Mucosa of descending colon (tissue), 3 donors: ENCODE data around the gene UBQLN4. TPM values are rescaled to one million over a fixed set of nuclear protein-coding genes. Genes with fewer than 3 reads are reported as not detected.

Experiments
- ATAC-seq: fragments of 200-7000 bp; cut with Tn5 transposase; one replicate; pipeline ENCODE4 v1.9.1; 2020; ENCODE audit warnings: mild to moderate bottlenecking, moderate library complexity
- DNase-seq, 3 donors: peaks; one replicate each; pipeline ENCODE4 v3.0.0-alpha.2; 2020
- H3K36me3 ChIP-seq: fragments of 200-600 bp; one replicate; pipeline ENCODE4 v1.8.0; 2021; ENCODE audit warnings: low read depth, mild to moderate bottlenecking
- H3K4me1 ChIP-seq: fragments of 200-600 bp; one replicate; pipeline ENCODE4 v1.8.0; 2021; ENCODE audit warnings: low read depth, mild to moderate bottlenecking
- H3K4me3 ChIP-seq: fragments of 200-600 bp; one replicate; pipeline ENCODE4 v1.8.0; 2021; ENCODE audit warnings: mild to moderate bottlenecking
- H3K9me3 ChIP-seq: fragments of 200-600 bp; one replicate; pipeline ENCODE4 v1.8.0; 2021; ENCODE audit warnings: mild to moderate bottlenecking
- intact Hi-C, 2 donors: fragments of 100-400 bp; cut with DNase I in 1 of 2; cut with micrococcal nuclease in 1 of 2; formaldehyde crosslinking; loops; one replicate each; pipeline versions ENCODE4 v1.11.0 to v1.11.1; 2022; cut with DNase I, micrococcal nuclease
- total RNA-seq, 3 donors: library from RNA; stranded (reverse); fragmentation: NEBNext Ultra II Directional in 2 of 3; extraction: Animal tissue kit (Norgen Biotek cat#: 25700) in 2 of 3; gene quantifications; one replicate each; pipeline versions ENCODE4 v1.2.1 to v1.2.4, GENCODE V29; 2021 to 2023
- TF ChIP-seq, protein P1 (sequence below): fragments of 200-600 bp; IDR thresholded peaks from one replicate; pipeline ENCODE4 v1.8.0; 2022; ENCODE audit warnings: antibody characterized with exemption, mild to moderate bottlenecking
- donor health status: DM: no; HTN: no; CAD: no; lungs with moderate emphysema.
- donor health status: DM: no; HTN: no; CAD: no.
- donor health status: DM: no; HTN: yes; CAD: no.

Gene UBQLN4
- total RNA-seq, 3 donors from 2014 or later, result 23.7 to 36.9 (median 23.9) TPM

GRCh38 chr1:156025876-156026275, 27.7 kb downstream of the UBQLN4 start:
- peak in 2 of 3 donors; percentile 37 to 57 for DNase-seq
- H3K9me3 ChIP-seq, result no peaks in the 10 kb centered on the region
- intact Hi-C loops, result no loop called here
- H3K36me3 ChIP-seq, result no peaks in the 10 kb centered on the region
- H3K4me3 ChIP-seq, result no peak overlapping the region
- H3K4me1 ChIP-seq, result no peaks in the 10 kb centered on the region
- TF ChIP-seq, protein P1, sequence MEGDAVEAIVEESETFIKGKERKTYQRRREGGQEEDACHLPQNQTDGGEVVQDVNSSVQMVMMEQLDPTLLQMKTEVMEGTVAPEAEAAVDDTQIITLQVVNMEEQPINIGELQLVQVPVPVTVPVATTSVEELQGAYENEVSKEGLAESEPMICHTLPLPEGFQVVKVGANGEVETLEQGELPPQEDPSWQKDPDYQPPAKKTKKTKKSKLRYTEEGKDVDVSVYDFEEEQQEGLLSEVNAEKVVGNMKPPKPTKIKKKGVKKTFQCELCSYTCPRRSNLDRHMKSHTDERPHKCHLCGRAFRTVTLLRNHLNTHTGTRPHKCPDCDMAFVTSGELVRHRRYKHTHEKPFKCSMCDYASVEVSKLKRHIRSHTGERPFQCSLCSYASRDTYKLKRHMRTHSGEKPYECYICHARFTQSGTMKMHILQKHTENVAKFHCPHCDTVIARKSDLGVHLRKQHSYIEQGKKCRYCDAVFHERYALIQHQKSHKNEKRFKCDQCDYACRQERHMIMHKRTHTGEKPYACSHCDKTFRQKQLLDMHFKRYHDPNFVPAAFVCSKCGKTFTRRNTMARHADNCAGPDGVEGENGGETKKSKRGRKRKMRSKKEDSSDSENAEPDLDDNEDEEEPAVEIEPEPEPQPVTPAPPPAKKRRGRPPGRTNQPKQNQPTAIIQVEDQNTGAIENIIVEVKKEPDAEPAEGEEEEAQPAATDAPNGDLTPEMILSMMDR, result peak; percentile 40
- ATAC-seq, result peak; percentile 93

DNA sequence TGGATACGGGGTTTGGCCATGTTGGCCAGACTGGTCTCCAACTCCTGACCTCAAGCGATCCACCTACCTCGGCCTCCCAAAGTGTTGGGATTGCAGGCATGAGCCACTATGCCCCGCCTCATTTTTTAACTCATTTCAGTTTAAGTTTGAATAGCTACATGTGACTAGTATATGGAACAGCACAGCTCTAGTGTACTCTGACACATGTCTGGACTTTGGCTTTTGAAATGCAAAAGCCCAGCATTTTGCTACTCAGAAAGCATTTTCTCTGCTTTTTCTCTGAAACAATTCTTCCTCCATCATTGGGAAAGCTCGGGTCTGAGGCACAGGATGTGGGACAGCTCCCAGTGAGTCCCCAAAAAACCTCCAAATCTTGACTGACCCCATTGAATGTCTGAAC, 28.8 kb downstream of the UBQLN4 start:
- Histone ChIP-seq H3K36me3 (no peaks in the 10 kb centered on the region), H3K9me3 (no peaks in the 10 kb centered on the region), H3K4me1 (peaks cover 5% of the 10 kb centered on the region), H3K4me3 (no peak overlapping the region)
- TF ChIP-seq, protein P1, result no peak
- no peak for ATAC-seq
- intact Hi-C loops, result no loop called here
- DNase-seq, result no peak

GRCh38 chr1:156021954-156022353, 31.6 kb downstream of the UBQLN4 start:
- no peak overlapping the region for H3K4me3 ChIP-seq
- intact Hi-C loops, result no loop called here
- TF ChIP-seq, protein P1, result no peak
- ATAC-seq (no peak), DNase-seq (no peak)
- H3K4me1 ChIP-seq, result peaks cover 9% of the 10 kb centered on the region
- H3K36me3 ChIP-seq, result no peaks in the 10 kb centered on the region
- no peaks in the 10 kb centered on the region for H3K9me3 ChIP-seq

GRCh38 chr1:156021093-156021428, 32.5 kb downstream of the UBQLN4 start:
- no peak for ATAC-seq
- intact Hi-C loops, result no loop called here
- Histone ChIP-seq H3K4me1 (peaks cover 9% of the 10 kb centered on the region), H3K4me3 (peak overlapping the region; percentile 74), H3K9me3 (no peaks in the 10 kb centered on the region), H3K36me3 (no peaks in the 10 kb centered on the region)
- no peak for DNase-seq
- TF ChIP-seq, protein P1, result no peak

DNA sequence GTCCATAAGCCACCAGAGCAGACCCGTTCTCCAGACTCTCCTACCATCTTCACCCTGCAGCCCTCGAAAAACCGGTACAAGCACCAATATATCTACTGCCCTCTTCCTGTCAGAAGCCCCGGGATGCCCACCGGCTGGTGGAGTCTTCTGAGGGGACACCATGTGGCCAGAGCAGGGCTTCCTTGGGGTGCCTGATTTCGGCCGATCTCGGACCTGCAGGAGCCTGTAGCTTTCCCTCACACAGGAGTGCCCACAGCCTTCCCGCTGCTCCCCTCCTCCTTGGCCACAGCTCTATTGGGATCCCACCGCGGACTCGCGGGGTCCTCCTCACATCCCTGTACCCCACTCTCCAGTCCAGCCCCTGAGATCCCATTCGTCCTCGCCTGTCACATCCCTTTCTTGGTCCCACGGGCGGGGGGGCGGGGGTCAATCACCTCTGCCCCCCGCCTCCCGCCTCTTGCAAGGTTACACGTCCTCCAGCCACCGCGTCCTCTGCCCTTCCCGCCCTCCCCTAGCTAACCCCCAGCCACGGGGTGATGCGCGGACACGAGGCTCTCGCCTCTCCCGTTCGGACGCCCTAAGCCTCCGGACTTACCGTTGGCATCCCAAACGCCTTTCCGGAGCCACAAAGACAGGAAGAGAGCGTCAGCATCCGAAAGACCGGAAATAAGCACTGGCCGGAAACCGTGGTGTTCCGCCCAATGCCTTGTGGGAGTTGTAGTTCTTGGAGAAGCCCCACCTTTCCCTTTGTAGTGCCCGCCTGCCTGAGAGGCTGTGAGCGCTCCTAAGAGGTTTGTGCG, 33.1 kb downstream of the UBQLN4 start, which contains the start of gene SSR2:
SSR2 (minus strand) TSS at position 659 of the 800 bp plus-strand sequence. CDS start 784 bp downstream, outside the sequence.
- DNase-seq (peak; percentile 84 to 95 (median 88)), ATAC-seq (peak; percentile 100)
- TF ChIP-seq, protein P1, result no peak
- Histone ChIP-seq H3K9me3 (no peaks in the 10 kb centered on the region), H3K4me1 (peaks cover 9% of the 10 kb centered on the region), H3K36me3 (no peaks in the 10 kb centered on the region), H3K4me3 (peak within 1 kb of the TSS; percentile 74)
- intact Hi-C loops, result no loop called here
